ENCODE results near the gene OR2F2.

Gene OR2F2

GRCh38 chr7:143954135-143954534 is 19.1 kb downstream of the OR2F2 start:
- Histone ChIP-seq H3K9ac (ENCODE audit: low read depth, low read length) (no peak overlapping the region), H3K9me3 (ENCODE audit: insufficient read depth, low read depth, low read length) (no peaks in the 10 kb centered on the region), H3K4me1 (ENCODE audit: insufficient read depth, low read length) (peaks cover 8% of the 10 kb centered on the region; the same call in 1 of the 2 replicates), H3K4me3 (ENCODE audit: low read length) (no peak overlapping the region), H3K36me3 (ENCODE audit: insufficient read depth, low read length) (no peaks in the 10 kb centered on the region), H3K27ac (ENCODE audit: low read depth, low read length) (no peak overlapping the region), H3K27me3 (ENCODE audit: insufficient read depth, low read length) (no peaks in the 10 kb centered on the region)
- 77% methylated on average over 2 of the region's 2 CpGs for WGBS

GRCh38 chr7:143954544-143954943 is 19.5 kb downstream of the OR2F2 start, which contains the start of gene OR2F1:
Gene OR2F1, plus strand, starts transcription at chr7:143954844. Its CDS starts 5,127 bp downstream, at chr7:143959971.
- WGBS: 90% methylated on average over 3 of the region's 3 CpGs
- Histone ChIP-seq H3K4me3 (ENCODE audit: low read length) (no peak within 1 kb of the TSS), H3K27me3 (ENCODE audit: insufficient read depth, low read length) (no peaks in the 10 kb centered on the region), H3K27ac (ENCODE audit: low read depth, low read length) (no peak within 1 kb of the TSS), H3K9ac (ENCODE audit: low read depth, low read length) (no peak within 1 kb of the TSS), H3K9me3 (ENCODE audit: insufficient read depth, low read depth, low read length) (no peaks in the 10 kb centered on the region), H3K4me1 (ENCODE audit: insufficient read depth, low read length) (peaks cover 8% of the 10 kb centered on the region; the same call in 1 of the 2 replicates), H3K36me3 (ENCODE audit: insufficient read depth, low read length) (no peaks in the 10 kb centered on the region)

- no peaks in the 10 kb centered on the region for H3K36me3 ChIP-seq (ENCODE audit: insufficient read depth, low read length)
- no peaks in the 10 kb centered on the region for H3K27me3 ChIP-seq (ENCODE audit: insufficient read depth, low read length)
- no CpG with 5 or more reads among the region's 3 CpGs for WGBS
- H3K9me3 ChIP-seq (ENCODE audit: insufficient read depth, low read depth, low read length): no peaks in the 10 kb centered on the region
- peaks cover 8% of the 10 kb centered on the region; the same call in 1 of the 2 replicates for H3K4me1 ChIP-seq (ENCODE audit: insufficient read depth, low read length)
- H3K27ac ChIP-seq (ENCODE audit: low read depth, low read length): no peak overlapping the region
- no peak overlapping the region for H3K4me3 ChIP-seq (ENCODE audit: low read length)
- no peak overlapping the region for H3K9ac ChIP-seq (ENCODE audit: low read depth, low read length)
Measured at GRCh38 chr7:143958781-143959180, 23.7 kb downstream of the OR2F2 start.

- H3K36me3 ChIP-seq (ENCODE audit: insufficient read depth, low read length): no peaks in the 10 kb centered on the region
- peaks cover 8% of the 10 kb centered on the region; the same call in 1 of the 2 replicates for H3K4me1 ChIP-seq (ENCODE audit: insufficient read depth, low read length)
- H3K9ac ChIP-seq (ENCODE audit: low read depth, low read length): no peak overlapping the region
- no peak overlapping the region for H3K4me3 ChIP-seq (ENCODE audit: low read length)
- 90% methylated on average over 4 of the region's 5 CpGs for WGBS
- no peak overlapping the region for H3K27ac ChIP-seq (ENCODE audit: low read depth, low read length)
- H3K9me3 ChIP-seq (ENCODE audit: insufficient read depth, low read depth, low read length): no peaks in the 10 kb centered on the region
- no peaks in the 10 kb centered on the region for H3K27me3 ChIP-seq (ENCODE audit: insufficient read depth, low read length)
Measured at GRCh38 chr7:143960813-143961610, 26.0 kb downstream of the OR2F2 start.

GRCh38 chr7:143965280-143965679 is 30.2 kb downstream of the OR2F2 start:
- no peaks in the 10 kb centered on the region for H3K4me1 ChIP-seq (ENCODE audit: insufficient read depth, low read length)
- no peak overlapping the region for H3K9ac ChIP-seq (ENCODE audit: low read depth, low read length)
- no peaks in the 10 kb centered on the region for H3K36me3 ChIP-seq (ENCODE audit: insufficient read depth, low read length)
- no peak overlapping the region for H3K27ac ChIP-seq (ENCODE audit: low read depth, low read length)
- no peak overlapping the region for H3K4me3 ChIP-seq (ENCODE audit: low read length)
- WGBS: 88% methylated on average over 2 of the region's 2 CpGs
- H3K27me3 ChIP-seq (ENCODE audit: insufficient read depth, low read length): no peaks in the 10 kb centered on the region
- H3K9me3 ChIP-seq (ENCODE audit: insufficient read depth, low read depth, low read length): no peaks in the 10 kb centered on the region

GRCh38 chr7:143967398-143967797 is 32.4 kb downstream of the OR2F2 start:
- no peaks in the 10 kb centered on the region for H3K27me3 ChIP-seq (ENCODE audit: insufficient read depth, low read length)
- peaks cover 3% of the 10 kb centered on the region; the same call in 1 of the 2 replicates for H3K9me3 ChIP-seq (ENCODE audit: insufficient read depth, low read depth, low read length)
- H3K4me3 ChIP-seq (ENCODE audit: low read length): no peak overlapping the region
- 75% methylated on average over 1 of the region's 4 CpGs for WGBS
- no peak overlapping the region for H3K9ac ChIP-seq (ENCODE audit: low read depth, low read length)
- no peak overlapping the region for H3K27ac ChIP-seq (ENCODE audit: low read depth, low read length)
- no peaks in the 10 kb centered on the region for H3K36me3 ChIP-seq (ENCODE audit: insufficient read depth, low read length)
- no peaks in the 10 kb centered on the region for H3K4me1 ChIP-seq (ENCODE audit: insufficient read depth, low read length)

- Histone ChIP-seq H3K27ac (ENCODE audit: low read depth, low read length) (no peak overlapping the region), H3K4me3 (ENCODE audit: low read length) (no peak overlapping the region), H3K36me3 (ENCODE audit: insufficient read depth, low read length) (no peaks in the 10 kb centered on the region), H3K4me1 (ENCODE audit: insufficient read depth, low read length) (no peaks in the 10 kb centered on the region), H3K9ac (ENCODE audit: low read depth, low read length) (no peak overlapping the region), H3K27me3 (ENCODE audit: insufficient read depth, low read length) (no peaks in the 10 kb centered on the region), H3K9me3 (ENCODE audit: insufficient read depth, low read depth, low read length) (peaks cover 3% of the 10 kb centered on the region; the same call in 1 of the 2 replicates)
- WGBS: 100% methylated on average over 2 of the region's 4 CpGs
Measured at GRCh38 chr7:143973870-143974416, 38.9 kb downstream of the OR2F2 start.

GRCh38 chr7:143974459-143974858 is 39.4 kb downstream of the OR2F2 start:
- 95% methylated on average over 4 of the region's 4 CpGs for WGBS
- peaks cover 3% of the 10 kb centered on the region; the same call in 1 of the 2 replicates for H3K9me3 ChIP-seq (ENCODE audit: insufficient read depth, low read depth, low read length)
- H3K4me1 ChIP-seq (ENCODE audit: insufficient read depth, low read length): no peaks in the 10 kb centered on the region
- no peaks in the 10 kb centered on the region for H3K36me3 ChIP-seq (ENCODE audit: insufficient read depth, low read length)
- no peak overlapping the region for H3K4me3 ChIP-seq (ENCODE audit: low read length)
- H3K27me3 ChIP-seq (ENCODE audit: insufficient read depth, low read length): no peaks in the 10 kb centered on the region
- H3K27ac ChIP-seq (ENCODE audit: low read depth, low read length): no peak overlapping the region
- no peak overlapping the region for H3K9ac ChIP-seq (ENCODE audit: low read depth, low read length)

- H3K4me3 ChIP-seq (ENCODE audit: low read length): no peak overlapping the region
- no peaks in the 10 kb centered on the region for H3K4me1 ChIP-seq (ENCODE audit: insufficient read depth, low read length)
- no peak overlapping the region for H3K9ac ChIP-seq (ENCODE audit: low read depth, low read length)
- H3K9me3 ChIP-seq (ENCODE audit: insufficient read depth, low read depth, low read length): peaks cover 3% of the 10 kb centered on the region; the same call in 1 of the 2 replicates
- H3K36me3 ChIP-seq (ENCODE audit: insufficient read depth, low read length): no peaks in the 10 kb centered on the region
- H3K27ac ChIP-seq (ENCODE audit: low read depth, low read length): no peak overlapping the region
- no peaks in the 10 kb centered on the region for H3K27me3 ChIP-seq (ENCODE audit: insufficient read depth, low read length)
- 70% methylated on average over 1 of the region's 1 CpG for WGBS
Measured at GRCh38 chr7:143975617-143976016, 40.6 kb downstream of the OR2F2 start.

GRCh38 chr7:143978585-143978984 is 43.6 kb downstream of the OR2F2 start:
- 95% methylated on average over 2 of the region's 2 CpGs for WGBS
- H3K27ac ChIP-seq (ENCODE audit: low read depth, low read length): no peak overlapping the region
- H3K9ac ChIP-seq (ENCODE audit: low read depth, low read length): no peak overlapping the region
- no peaks in the 10 kb centered on the region for H3K4me1 ChIP-seq (ENCODE audit: insufficient read depth, low read length)
- no peak overlapping the region for H3K4me3 ChIP-seq (ENCODE audit: low read length)
- no peaks in the 10 kb centered on the region for H3K27me3 ChIP-seq (ENCODE audit: insufficient read depth, low read length)
- no peaks in the 10 kb centered on the region for H3K36me3 ChIP-seq (ENCODE audit: insufficient read depth, low read length)
- H3K9me3 ChIP-seq (ENCODE audit: insufficient read depth, low read depth, low read length): no peaks in the 10 kb centered on the region

- WGBS: 93% methylated on average over 1 of the region's 1 CpG
- H3K9ac ChIP-seq (ENCODE audit: low read depth, low read length): no peak overlapping the region
- H3K36me3 ChIP-seq (ENCODE audit: insufficient read depth, low read length): no peaks in the 10 kb centered on the region
- H3K27me3 ChIP-seq (ENCODE audit: insufficient read depth, low read length): no peaks in the 10 kb centered on the region
- H3K4me1 ChIP-seq (ENCODE audit: insufficient read depth, low read length): no peaks in the 10 kb centered on the region
- H3K4me3 ChIP-seq (ENCODE audit: low read length): no peak overlapping the region
- H3K9me3 ChIP-seq (ENCODE audit: insufficient read depth, low read depth, low read length): no peaks in the 10 kb centered on the region
- no peak overlapping the region for H3K27ac ChIP-seq (ENCODE audit: low read depth, low read length)
Measured at GRCh38 chr7:143979359-143979758, 44.3 kb downstream of the OR2F2 start.

Data from HUES64 (cell line).